Fibroblast of skin of back (primary cell): Measurements from ENCODE around the gene OR13D1. TPM values are rescaled to one million over a fixed set of nuclear protein-coding genes. Genes with fewer than 3 reads are reported as not detected.
A peak's percentile ranks its signal among the peaks of the same experiment; 100 is the strongest.
"Not testable (repeated sequence)": the region's sequence is repeated elsewhere in the genome, so short reads cannot be mapped to it uniquely, and the experiment has no call there.

Experiments used
- DNase-seq: peaks from one replicate; pipeline ENCODE4 v3.0.0-alpha.2; 2013
- polyA plus RNA-seq, 2 experiments: library from polyadenylated mRNA; unstranded; fragments of 120-200 nt; gene quantifications; one replicate each; pipeline ENCODE4 v1.2.1, GENCODE V29; 2013; ENCODE audit not compliant: insufficient read length in 2 of 2

Gene OR13D1, protein sequence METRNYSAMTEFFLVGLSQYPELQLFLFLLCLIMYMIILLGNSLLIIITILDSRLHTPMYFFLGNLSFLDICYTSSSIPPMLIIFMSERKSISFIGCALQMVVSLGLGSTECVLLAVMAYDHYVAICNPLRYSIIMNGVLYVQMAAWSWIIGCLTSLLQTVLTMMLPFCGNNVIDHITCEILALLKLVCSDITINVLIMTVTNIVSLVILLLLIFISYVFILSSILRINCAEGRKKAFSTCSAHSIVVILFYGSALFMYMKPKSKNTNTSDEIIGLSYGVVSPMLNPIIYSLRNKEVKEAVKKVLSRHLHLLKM
- not detected for polyA plus RNA-seq (2013, experiment 1 of 2; ENCODE audit: insufficient read length)
- polyA plus RNA-seq (2013, experiment 2 of 2; ENCODE audit: insufficient read length) = not detected

DNA sequence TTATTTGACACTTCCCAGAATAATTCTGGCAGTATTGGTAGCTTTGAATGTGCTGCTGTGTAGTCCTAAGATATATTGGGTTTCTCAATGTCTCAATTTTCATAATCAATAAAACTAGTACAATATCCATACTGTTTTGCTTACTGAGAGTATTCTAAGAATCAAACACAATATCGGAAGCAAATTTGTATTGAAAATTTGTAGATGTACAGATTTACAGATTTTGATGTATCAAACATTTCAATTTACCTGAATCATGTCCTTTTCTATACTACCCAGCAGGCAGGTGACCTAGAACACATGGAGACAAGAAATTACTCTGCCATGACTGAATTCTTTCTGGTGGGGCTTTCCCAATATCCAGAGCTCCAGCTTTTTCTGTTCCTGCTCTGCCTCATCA lies at the start of gene OR13D1:
Gene OR13D1, plus strand, starts transcription at position 301 of the 400 bp plus-strand sequence. Its CDS starts 0 bp downstream, at position 301.
- no peak for DNase-seq

DNA sequence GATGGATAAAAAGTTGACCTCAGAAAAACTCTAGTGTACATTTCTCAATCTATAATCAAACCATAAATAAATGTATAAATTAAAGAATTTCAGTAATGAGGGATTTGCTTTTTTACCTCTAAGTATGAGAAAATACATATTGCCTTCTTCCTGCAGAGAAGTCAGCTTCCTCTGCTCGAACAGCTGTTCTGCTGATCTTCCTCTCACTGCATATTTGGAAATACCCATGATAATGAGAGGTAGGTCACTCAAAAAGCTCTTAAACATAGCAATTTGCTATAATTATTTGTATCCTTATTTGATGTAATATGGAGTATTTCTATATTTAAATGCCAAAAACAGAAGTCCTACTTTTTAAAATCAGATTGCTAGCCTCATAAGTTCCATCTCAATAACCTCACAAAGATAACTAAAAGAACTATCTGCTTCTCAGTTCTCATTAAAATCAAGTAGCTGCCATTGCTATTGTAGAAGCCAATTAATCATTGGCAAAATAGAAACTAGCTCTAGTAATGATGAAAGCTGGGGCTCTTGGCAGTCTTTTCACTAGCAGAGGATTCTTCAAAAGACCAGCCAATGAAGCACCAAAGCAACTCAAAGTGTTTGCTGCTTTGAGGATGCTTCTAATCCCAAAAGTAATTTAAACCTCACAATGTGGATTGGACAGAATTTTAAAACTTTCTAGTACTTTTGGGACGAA lies 35.7 kb upstream of the OR13D1 start:
- DNase-seq = no peak

DNA sequence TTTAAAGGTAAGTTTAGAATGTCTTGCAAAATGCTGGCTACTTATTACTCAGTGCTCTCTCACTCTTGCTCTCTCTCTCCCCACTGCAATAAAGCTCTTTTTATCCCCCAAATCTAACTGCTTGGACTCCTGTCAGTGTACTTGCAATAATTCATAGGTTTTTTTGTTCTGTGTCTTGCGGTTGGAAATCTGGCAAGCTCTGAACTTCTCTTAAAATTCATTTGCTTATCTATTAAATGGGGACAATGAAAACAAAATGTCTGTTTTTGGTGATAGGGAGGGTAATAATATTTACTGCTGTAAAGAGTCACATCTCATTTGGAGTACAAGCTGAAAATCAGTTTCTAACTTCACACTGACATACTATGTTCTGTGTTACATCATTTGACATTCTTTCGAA lies 18.7 kb upstream of the OR13D1 start:
- no peak for DNase-seq

DNA sequence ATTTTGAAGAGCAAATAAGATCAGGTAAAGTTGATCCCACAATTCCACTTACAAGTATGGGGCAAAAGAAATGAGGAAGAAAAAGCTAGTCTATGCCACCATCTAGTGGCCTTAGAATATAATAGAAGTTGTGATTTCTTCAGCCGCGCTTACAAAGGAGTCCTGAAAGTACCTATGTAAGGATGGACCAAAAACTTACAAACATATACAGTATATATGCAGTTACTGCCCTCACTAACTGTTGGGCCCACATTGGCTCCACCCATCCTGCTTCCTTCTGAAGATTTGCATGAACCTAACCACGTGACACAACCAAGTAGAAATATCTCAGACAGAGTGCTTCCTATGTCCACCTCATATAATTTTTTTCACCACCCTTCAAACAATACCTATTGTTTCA lies 11.7 kb upstream of the OR13D1 start:
- DNase-seq = peak; percentile 54

DNA sequence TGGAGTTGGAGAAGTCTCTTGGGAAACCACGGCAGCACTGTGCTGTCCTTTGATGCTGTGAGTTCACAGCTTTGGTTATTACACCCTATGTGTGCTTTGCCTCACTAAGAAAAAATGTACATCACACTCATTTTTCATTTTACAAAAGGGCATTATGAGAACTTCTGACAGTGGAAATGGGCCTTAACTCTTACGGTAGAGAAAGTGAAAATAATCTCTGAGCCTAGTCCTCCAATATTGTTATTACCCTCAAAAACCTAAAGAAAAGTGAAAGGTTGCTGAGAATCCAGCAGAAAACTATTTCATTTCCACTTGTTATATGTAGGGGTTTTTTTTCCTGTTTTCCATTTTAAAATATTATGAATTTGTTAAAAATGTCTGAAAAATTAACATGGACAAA lies 8.2 kb upstream of the OR13D1 start:
- no peak for DNase-seq

DNA sequence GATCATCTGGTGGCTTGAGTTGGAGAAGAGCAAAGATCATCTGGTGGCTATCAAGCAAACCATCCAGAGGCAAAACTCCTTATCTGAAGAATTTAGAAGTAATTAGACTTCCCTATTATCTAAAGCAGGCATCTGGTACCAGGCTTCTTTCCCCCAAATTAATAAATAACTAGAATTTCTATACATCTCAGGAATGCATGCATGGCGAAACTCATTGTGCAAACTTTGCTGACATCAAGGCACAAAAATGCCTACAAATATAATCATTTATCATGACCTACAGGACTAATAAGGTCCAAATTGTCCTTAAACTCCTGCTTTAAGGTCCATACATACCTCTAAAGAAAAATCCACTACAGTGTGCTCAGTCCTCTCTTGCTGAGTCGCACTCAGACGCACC lies 6.0 kb downstream of the OR13D1 start:
- no peak for DNase-seq

DNA sequence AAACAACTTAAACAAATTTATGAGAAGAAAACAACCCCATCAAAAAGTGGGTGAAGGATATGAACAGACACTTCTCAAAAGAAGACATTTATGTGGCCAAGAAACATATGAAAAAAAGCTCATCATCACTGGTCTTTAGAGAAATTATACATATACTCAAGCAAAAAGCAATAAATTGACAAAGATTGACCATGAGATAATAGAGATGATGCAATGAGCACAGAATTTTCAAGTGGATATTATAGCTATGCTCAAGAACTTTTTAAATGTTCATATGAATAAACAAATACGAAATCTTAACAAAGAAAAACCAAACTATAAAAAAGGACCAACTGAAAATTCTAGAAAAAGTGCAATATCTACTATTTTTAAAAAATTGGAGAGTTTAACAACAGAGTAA lies 14.4 kb downstream of the OR13D1 start:
- not testable (repeated sequence) for DNase-seq

DNA sequence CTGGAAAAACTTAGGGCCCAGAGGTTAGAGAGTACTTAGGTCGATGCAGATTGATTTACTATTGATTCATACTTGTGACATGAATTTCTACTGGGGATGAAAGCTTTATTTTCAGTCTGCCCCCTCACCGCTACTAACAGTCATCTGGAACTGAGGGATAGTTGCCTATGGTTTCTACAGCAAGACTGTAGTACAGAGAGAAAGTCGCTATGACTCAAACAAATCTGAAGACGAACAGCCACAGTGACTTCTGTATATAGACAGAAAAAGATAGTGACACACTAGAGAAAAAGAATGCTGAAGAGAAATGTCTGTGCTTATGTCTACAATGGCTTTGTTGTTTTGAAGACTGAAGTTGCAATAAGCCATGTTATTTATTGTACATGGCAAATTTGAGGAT lies 17.3 kb downstream of the OR13D1 start:
- DNase-seq = no peak

DNA sequence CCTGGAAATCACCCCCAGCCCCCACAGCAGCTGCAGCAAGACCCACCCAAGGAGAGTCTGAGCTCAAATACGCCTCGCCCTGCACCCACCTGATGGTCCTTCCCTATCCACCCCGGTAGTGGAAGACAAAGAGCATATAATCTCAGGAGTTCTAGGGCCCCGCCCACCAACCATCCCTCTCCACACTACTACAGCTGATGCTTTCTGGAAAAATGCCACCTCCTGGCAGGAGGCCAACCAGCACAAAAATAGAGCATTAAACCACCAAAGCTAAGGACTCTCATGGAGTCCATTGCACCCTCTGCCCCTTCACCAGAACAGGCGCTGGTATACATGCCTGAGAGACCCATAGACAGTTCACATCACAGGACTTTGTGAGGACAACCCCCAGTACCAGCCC lies 30.7 kb downstream of the OR13D1 start:
- DNase-seq = no peak

DNA sequence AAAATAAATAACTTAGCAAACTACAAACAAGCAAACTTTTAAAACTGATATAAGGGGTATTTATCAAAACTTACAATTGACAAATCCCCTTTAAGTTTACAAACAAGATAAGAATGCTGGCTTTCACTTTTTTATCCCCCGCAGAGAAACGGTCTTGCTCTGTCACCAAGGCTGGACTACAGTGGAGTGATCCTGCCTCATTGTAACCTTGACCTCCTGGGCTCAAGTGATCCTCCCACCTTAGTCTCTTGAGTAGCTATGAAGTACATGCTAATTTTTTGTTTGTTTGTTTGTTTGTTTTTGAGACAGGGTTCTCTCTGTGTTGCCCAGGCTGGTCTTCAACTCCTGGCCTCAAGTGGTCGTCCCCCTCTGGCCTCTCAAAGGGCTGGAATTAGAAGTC lies 44.1 kb downstream of the OR13D1 start:
- DNase-seq = no peak

DNA sequence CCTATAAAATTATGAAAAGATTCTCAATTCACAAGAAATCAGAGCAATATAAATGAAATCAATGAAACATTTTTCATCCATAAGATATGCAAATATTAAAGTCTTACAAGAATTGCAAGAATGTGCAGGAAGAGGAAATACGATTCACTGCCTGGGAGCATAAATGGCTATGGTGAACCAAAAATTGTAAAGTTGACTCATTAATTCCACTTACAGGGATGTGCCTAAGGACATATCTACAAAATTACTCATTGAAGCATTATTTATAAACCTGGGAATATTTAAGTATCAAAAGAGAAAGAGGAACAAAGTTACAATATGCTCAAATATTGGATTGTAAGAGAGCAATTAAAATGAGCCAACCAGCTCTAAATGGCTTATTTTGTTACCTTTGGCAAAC lies 46.3 kb downstream of the OR13D1 start:
- DNase-seq = peak; percentile 84

DNA sequence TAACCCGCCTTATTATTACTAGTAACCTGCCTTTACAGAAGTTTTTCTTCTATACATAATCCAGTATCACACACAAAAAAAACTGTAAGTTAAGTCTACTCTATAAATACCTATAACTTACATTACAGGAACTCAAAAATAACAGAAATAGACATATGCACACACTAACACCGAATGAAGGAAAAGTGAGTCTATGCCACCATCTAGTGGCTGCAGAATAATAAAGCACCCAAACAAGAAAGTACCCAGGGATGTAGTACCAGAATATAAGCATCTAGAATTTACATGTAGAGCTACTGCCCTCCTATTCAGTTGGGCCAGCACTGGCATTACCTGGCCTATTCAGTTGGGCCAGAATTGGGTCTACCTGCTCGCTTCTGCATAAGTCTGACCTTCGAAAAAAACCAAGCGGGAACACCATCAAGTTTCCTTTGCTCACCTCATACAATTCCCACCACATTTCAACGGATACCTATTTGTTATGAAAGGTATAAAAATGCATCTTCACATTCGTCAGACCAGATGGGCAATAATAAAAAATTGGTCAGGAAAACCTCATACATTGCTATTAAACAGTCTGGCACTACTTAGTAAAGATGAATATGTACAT lies 49.2 kb downstream of the OR13D1 start:
- DNase-seq = peak; percentile 75
